CD4-positive, CD25-positive, alpha-beta regulatory T cell (primary cell): ENCODE measurements around the gene LAMA3. TPM values are rescaled to one million over a fixed set of nuclear protein-coding genes. Genes with fewer than 3 reads are reported as not detected.

Source experiments
- ATAC-seq, 2 donors: fragments of 150-1000 bp; cut with Tn5 transposase; one replicate each; pipeline ENCODE4 v1.10.0; 2021; ENCODE audit warnings: low read depth in 2 of 2, moderate number of reproducible peaks in 2 of 2, moderate library complexity in 1 of 2
- DNase-seq, 3 donors: peaks; one replicate each; pipeline versions ENCODE4 v3.0.0 to v3.0.0-alpha.2; 2012 to 2022; ENCODE audit warnings: mixed read lengths in 1 of 3
- H3K27ac ChIP-seq: one replicate; pipeline ENCODE4 v1.7.0; 2013; ENCODE audit warnings: mild to moderate bottlenecking, low read length; ENCODE audit not compliant: insufficient read depth, poor library complexity, severe bottlenecking
- H3K27me3 ChIP-seq: one replicate; pipeline ENCODE4 v1.7.0; 2013; ENCODE audit warnings: low read length; ENCODE audit not compliant: control insufficient read depth, insufficient read depth
- H3K36me3 ChIP-seq: one replicate; pipeline ENCODE4 v1.7.0; 2013; ENCODE audit warnings: mild to moderate bottlenecking, low read length, moderate library complexity; ENCODE audit not compliant: control insufficient read depth, insufficient read depth
- H3K4me1 ChIP-seq: 2 replicates; pipeline ENCODE4 v1.7.0; 2013; ENCODE audit warnings: mild to moderate bottlenecking, low read length; ENCODE audit not compliant: insufficient read depth, control insufficient read depth, poor library complexity, severe bottlenecking
- H3K4me3 ChIP-seq: one replicate; pipeline ENCODE4 v1.7.0; 2013; ENCODE audit warnings: low read depth, mild to moderate bottlenecking, low read length, moderate library complexity
- H3K9me3 ChIP-seq, 2 experiments: 1 replicate in 1 of 2; 2 replicates in 1 of 2; pipeline ENCODE4 v1.7.0; 2013; ENCODE audit warnings: low read length in 2 of 2, mild to moderate bottlenecking in 1 of 2, moderate library complexity in 1 of 2; ENCODE audit not compliant: control insufficient read depth in 2 of 2
- H3K27ac Mint-ChIP-seq, 3 donors: one replicate each; pipeline ENCODE4 v1.8.0; 2020 to 2022; ENCODE audit warnings: mild to moderate bottlenecking in 3 of 3, mixed read lengths in 3 of 3, moderate library complexity in 2 of 3
- H3K27me3 Mint-ChIP-seq: one replicate; pipeline ENCODE4 v1.8.0; 2022; ENCODE audit warnings: mild to moderate bottlenecking, mixed read lengths
- H3K36me3 Mint-ChIP-seq: one replicate; pipeline ENCODE4 v1.8.0; 2020; ENCODE audit warnings: mixed read lengths
- H3K4me1 Mint-ChIP-seq, 4 donors: one replicate each; pipeline ENCODE4 v1.8.0; 2020 to 2022; ENCODE audit warnings: mixed read lengths in 4 of 4, mild to moderate bottlenecking in 1 of 4
- H3K4me3 Mint-ChIP-seq, 4 donors: one replicate each; pipeline ENCODE4 v1.8.0; 2020 to 2022; ENCODE audit warnings: mild to moderate bottlenecking in 4 of 4, mixed read lengths in 4 of 4, moderate library complexity in 3 of 4
- H3K9me3 Mint-ChIP-seq, 7 donors: one replicate each; pipeline ENCODE4 v1.8.0; 2020 to 2022; ENCODE audit warnings: mixed read lengths in 7 of 7, mild to moderate bottlenecking in 3 of 7, moderate library complexity in 2 of 7
- polyA plus RNA-seq, 4 donors: library from polyadenylated mRNA; unstranded; fragments of 300-500 nt; fragmentation: Illumina TruSeq; gene quantifications; one replicate each; pipeline ENCODE4 v1.2.3, GENCODE V29; 2021
- total RNA-seq: library from RNA; stranded (reverse); gene quantifications from one replicate; pipeline ENCODE4 v1.2.3, GENCODE V29; 2022

The LAMA3 gene
- total and polyA plus RNA-seq, 5 donors from 2014 or later, result 0.31 TPM; not detected in 4

- Histone ChIP-seq H3K36me3 (peaks cover 4% of the 10 kb centered on the region), H3K27me3 (no peaks in the 10 kb centered on the region), H3K4me3 (peak overlapping the region; percentile 93), H3K4me1 (peaks cover 89% of the 10 kb centered on the region), H3K27ac (peak overlapping the region; percentile 93), H3K9me3 (no peaks in the 10 kb centered on the region)
- Mint-ChIP-seq H3K36me3 (peaks cover under 1% of the 10 kb centered on the region), H3K9me3 (peaks cover 0 to 6% (median 0%) of the 10 kb centered on the region in 7 donors), H3K27ac (peak overlapping the region; percentile 97 to 99 (median 98)), H3K4me3 (peak overlapping the region; percentile 84 to 92 (median 91)), H3K27me3 (no peaks in the 10 kb centered on the region), H3K4me1 (peaks cover 35 to 90% (median 66%) of the 10 kb centered on the region in 4 donors)
- ATAC-seq, result peak; percentile 91 to 94
- peak; percentile 49 to 87 (median 86) for DNase-seq
Observed at GRCh38 chr18:23992089-23992940, 303.1 kb downstream of the LAMA3 start.

- Histone ChIP-seq H3K4me3 (peak overlapping the region; percentile 93), H3K27me3 (no peaks in the 10 kb centered on the region), H3K36me3 (peaks cover 4% of the 10 kb centered on the region), H3K9me3 (no peaks in the 10 kb centered on the region), H3K27ac (peak overlapping the region; percentile 93), H3K4me1 (peaks cover 93% of the 10 kb centered on the region)
- ATAC-seq (peak; percentile 37 to 39), DNase-seq (no peak)
- H3K9me3 Mint-ChIP-seq, result peaks cover 0 to 3% (median 0%) of the 10 kb centered on the region in 7 donors
- H3K36me3 Mint-ChIP-seq, result no peaks in the 10 kb centered on the region
- H3K27me3 Mint-ChIP-seq, result no peaks in the 10 kb centered on the region
- H3K27ac Mint-ChIP-seq, result peak overlapping the region; percentile 97 to 99 (median 98)
- H3K4me1 Mint-ChIP-seq, result peaks cover 35 to 91% (median 63%) of the 10 kb centered on the region in 4 donors
- H3K4me3 Mint-ChIP-seq, result peak overlapping the region; percentile 84 to 92 (median 91)
Observed at GRCh38 chr18:23992941-23993280, 303.7 kb downstream of the LAMA3 start.

- Histone ChIP-seq H3K9me3 (no peaks in the 10 kb centered on the region), H3K36me3 (peaks cover 4% of the 10 kb centered on the region), H3K4me1 (peaks cover 94% of the 10 kb centered on the region), H3K27ac (peak overlapping the region; percentile 93), H3K27me3 (no peaks in the 10 kb centered on the region), H3K4me3 (peak overlapping the region; percentile 93)
- Mint-ChIP-seq H3K4me1 (peaks cover 35 to 89% (median 63%) of the 10 kb centered on the region in 4 donors), H3K9me3 (no peaks in the 10 kb centered on the region), H3K36me3 (no peaks in the 10 kb centered on the region), H3K4me3 (peak overlapping the region; percentile 83 to 97 (median 88)), H3K27me3 (no peaks in the 10 kb centered on the region), H3K27ac (peak overlapping the region; percentile 90 to 94 (median 91))
- DNase-seq (peak; percentile 33 to 59 (median 43)), ATAC-seq (peak; percentile 46 to 48)
Observed at GRCh38 chr18:23994361-23994902, 305.2 kb downstream of the LAMA3 start.

- Mint-ChIP-seq H3K27ac (peak overlapping the region; percentile 77 to 90 (median 90)), H3K4me3 (peak overlapping the region; percentile 77 to 91 (median 85)), H3K36me3 (no peaks in the 10 kb centered on the region), H3K4me1 (peaks cover 28 to 89% (median 62%) of the 10 kb centered on the region in 4 donors), H3K9me3 (no peaks in the 10 kb centered on the region), H3K27me3 (no peaks in the 10 kb centered on the region)
- Histone ChIP-seq H3K4me1 (peaks cover 95% of the 10 kb centered on the region), H3K9me3 (no peaks in the 10 kb centered on the region), H3K36me3 (peaks cover 4% of the 10 kb centered on the region), H3K27ac (peak overlapping the region; percentile 93), H3K27me3 (no peaks in the 10 kb centered on the region), H3K4me3 (peak overlapping the region; percentile 93)
- ATAC-seq, result no peak
- no peak for DNase-seq
Observed at GRCh38 chr18:23995180-23995579, 305.9 kb downstream of the LAMA3 start.

GRCh38 chr18:23998018-23998417, 308.8 kb downstream of the LAMA3 start:
- peaks cover 4% of the 10 kb centered on the region for H3K36me3 Mint-ChIP-seq
- Histone ChIP-seq H3K27ac (peak overlapping the region; percentile 86), H3K4me3 (peak overlapping the region; percentile 63), H3K36me3 (peaks cover 4% of the 10 kb centered on the region), H3K4me1 (peaks cover 94% of the 10 kb centered on the region), H3K27me3 (no peaks in the 10 kb centered on the region), H3K9me3 (no peaks in the 10 kb centered on the region)
- no peaks in the 10 kb centered on the region for H3K9me3 Mint-ChIP-seq
- peak overlapping the region; percentile 83 to 94 (median 90) for H3K27ac Mint-ChIP-seq
- no peak for ATAC-seq
- H3K27me3 Mint-ChIP-seq, result no peaks in the 10 kb centered on the region
- no peak for DNase-seq
- peaks cover 29 to 90% (median 64%) of the 10 kb centered on the region in 4 donors for H3K4me1 Mint-ChIP-seq
- H3K4me3 Mint-ChIP-seq, result peak overlapping the region; percentile 70 to 82 (median 74)

- Histone ChIP-seq H3K27ac (peak overlapping the region; percentile 86), H3K9me3 (no peaks in the 10 kb centered on the region), H3K4me1 (peaks cover 98% of the 10 kb centered on the region), H3K36me3 (peaks cover 4% of the 10 kb centered on the region), H3K4me3 (peak overlapping the region; percentile 81), H3K27me3 (no peaks in the 10 kb centered on the region)
- Mint-ChIP-seq H3K27ac (peak overlapping the region; percentile 90 to 96 (median 90)), H3K4me1 (peaks cover 36 to 92% (median 69%) of the 10 kb centered on the region in 4 donors), H3K36me3 (peaks cover 4% of the 10 kb centered on the region), H3K9me3 (no peaks in the 10 kb centered on the region), H3K27me3 (no peaks in the 10 kb centered on the region), H3K4me3 (peak overlapping the region; percentile 78 to 84 (median 82))
- DNase-seq (no peak), ATAC-seq (no peak)
Observed at GRCh38 chr18:23998820-23999219, 309.6 kb downstream of the LAMA3 start.

GRCh38 chr18:24000613-24001490, 311.6 kb downstream of the LAMA3 start:
- ATAC-seq (peak; percentile 73 to 76), DNase-seq (peak in 1 of 3 donors; percentile 58)
- Histone ChIP-seq H3K27ac (peak overlapping the region; percentile 86), H3K4me1 (peaks cover 97% of the 10 kb centered on the region), H3K4me3 (peak overlapping the region; percentile 81), H3K9me3 (no peaks in the 10 kb centered on the region), H3K27me3 (no peaks in the 10 kb centered on the region), H3K36me3 (peaks cover 4% of the 10 kb centered on the region)
- Mint-ChIP-seq H3K9me3 (no peaks in the 10 kb centered on the region), H3K36me3 (peaks cover 4% of the 10 kb centered on the region), H3K4me3 (peak overlapping the region; percentile 78 to 84 (median 82)), H3K27me3 (no peaks in the 10 kb centered on the region), H3K4me1 (peaks cover 28 to 87% (median 66%) of the 10 kb centered on the region in 4 donors), H3K27ac (peak overlapping the region; percentile 90 to 96 (median 90))
